Measurements from ENCODE around the gene ARL6IP1.

ARL6IP1 gene

GRCh38 chr16:18801145-18801972, at the start of gene ARL6IP1:
Gene ARL6IP1 (minus strand): TSS chr16:18801549. CDS start chr16:18801466, 83 bp downstream.
- peak; percentile 100 for DNase-seq (ENCODE audit: low spot score)

DNA sequence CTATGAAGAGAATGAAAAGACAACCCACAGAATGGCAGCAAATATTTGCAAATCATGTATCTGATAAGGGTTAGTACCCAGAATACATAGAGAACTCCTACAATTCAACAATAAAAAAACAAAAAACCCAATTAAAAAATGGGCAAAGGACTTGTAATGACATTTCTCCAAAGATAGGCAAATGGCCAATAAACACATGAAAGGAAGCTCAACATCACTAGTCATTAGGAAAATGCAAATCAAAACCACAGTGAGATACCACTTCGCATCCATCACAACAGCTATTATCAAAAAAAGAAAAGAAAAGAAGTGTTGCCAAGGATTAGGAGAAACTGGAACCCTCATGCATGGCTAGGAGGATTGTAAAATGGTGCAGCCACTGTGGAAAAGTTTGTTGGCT, 45.1 kb upstream of the ARL6IP1 start:
- DNase-seq (ENCODE audit: low spot score): no peak

- DNase-seq (ENCODE audit: low spot score): no peak
These were observed 41.2 kb upstream of the ARL6IP1 start for GRCh38 chr16:18842565-18842964.

GRCh38 chr16:18841833-18842525, 40.6 kb upstream of the ARL6IP1 start:
- no peak for DNase-seq (ENCODE audit: low spot score)

DNA sequence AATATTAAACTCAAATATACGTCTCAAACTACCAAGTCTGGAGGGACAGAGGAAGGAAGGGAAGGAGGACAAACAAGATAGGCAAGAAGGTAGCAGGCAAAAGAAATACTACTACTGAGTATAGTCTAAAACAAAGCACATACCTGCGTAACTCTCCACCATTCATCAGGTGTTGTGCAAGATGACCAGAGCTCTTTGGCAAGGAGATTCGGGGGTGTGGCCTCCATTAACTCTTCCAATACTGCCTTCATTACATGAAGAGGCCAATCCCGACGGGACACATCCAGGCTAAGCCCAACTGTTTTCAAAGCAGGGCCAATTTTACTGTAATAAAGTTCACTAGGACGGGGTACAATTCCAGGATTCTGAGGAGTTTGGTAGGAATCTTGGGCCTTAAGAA, 38.2 kb upstream of the ARL6IP1 start:
- no peak for DNase-seq (ENCODE audit: low spot score)

- DNase-seq (ENCODE audit: low spot score): no peak
These were observed 35.4 kb upstream of the ARL6IP1 start for GRCh38 chr16:18836702-18837101.

- no peak for DNase-seq (ENCODE audit: low spot score)
These were observed 33.5 kb upstream of the ARL6IP1 start for GRCh38 chr16:18834864-18835263.

GRCh38 chr16:18833707-18834505, 32.6 kb upstream of the ARL6IP1 start:
- DNase-seq (ENCODE audit: low spot score): no peak

- no peak for DNase-seq (ENCODE audit: low spot score)
These were observed 31.3 kb upstream of the ARL6IP1 start for GRCh38 chr16:18832613-18833012.

DNA sequence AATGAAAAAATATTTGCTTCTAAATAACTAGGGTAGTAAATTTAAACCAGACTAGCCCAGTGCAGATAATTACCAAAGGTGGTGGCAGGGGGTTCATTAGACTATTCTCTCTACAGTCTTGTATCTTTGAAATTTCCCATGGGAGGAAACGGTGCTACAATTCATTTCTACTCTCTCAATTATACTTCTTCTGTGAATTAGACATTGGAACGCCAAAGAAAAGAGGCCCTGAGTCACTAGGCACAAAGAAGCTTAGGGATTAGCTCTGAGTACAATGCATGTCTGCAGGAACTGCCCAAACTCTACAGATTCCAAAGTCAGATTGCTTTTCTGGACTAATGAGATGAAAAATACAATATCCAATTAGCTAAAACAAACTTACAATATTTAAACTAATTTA, 30.7 kb upstream of the ARL6IP1 start:
- DNase-seq (ENCODE audit: low spot score): no peak

GRCh38 chr16:18829251-18829650, 27.9 kb upstream of the ARL6IP1 start:
- no peak for DNase-seq (ENCODE audit: low spot score)

DNA sequence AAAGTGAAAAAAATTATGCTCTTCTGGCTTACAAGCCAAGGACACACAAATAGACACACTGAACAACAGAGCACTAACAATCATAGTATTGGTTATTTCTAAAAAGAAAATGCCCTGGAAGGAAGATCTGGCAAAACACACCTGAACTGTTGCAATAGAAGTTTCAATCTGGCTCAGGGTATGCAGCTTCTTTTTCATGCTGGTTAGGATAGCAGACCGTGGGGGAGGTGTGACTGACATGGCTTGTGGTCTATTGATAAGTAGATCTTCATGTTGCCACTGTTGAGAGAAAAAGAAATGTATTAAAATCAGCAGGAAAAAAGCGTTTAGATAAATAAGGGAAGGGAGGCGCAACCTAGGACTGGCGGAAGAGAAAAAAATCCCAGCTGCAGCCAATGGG, 26.5 kb upstream of the ARL6IP1 start:
- DNase-seq (ENCODE audit: low spot score): no peak

GRCh38 chr16:18816286-18816685, 14.9 kb upstream of the ARL6IP1 start:
- no peak for DNase-seq (ENCODE audit: low spot score)

GRCh38 chr16:18811925-18812324, 10.6 kb upstream of the ARL6IP1 start:
- no peak for DNase-seq (ENCODE audit: low spot score)

GRCh38 chr16:18809165-18809564, 7.8 kb upstream of the ARL6IP1 start:
- DNase-seq (ENCODE audit: low spot score): no peak

DNA sequence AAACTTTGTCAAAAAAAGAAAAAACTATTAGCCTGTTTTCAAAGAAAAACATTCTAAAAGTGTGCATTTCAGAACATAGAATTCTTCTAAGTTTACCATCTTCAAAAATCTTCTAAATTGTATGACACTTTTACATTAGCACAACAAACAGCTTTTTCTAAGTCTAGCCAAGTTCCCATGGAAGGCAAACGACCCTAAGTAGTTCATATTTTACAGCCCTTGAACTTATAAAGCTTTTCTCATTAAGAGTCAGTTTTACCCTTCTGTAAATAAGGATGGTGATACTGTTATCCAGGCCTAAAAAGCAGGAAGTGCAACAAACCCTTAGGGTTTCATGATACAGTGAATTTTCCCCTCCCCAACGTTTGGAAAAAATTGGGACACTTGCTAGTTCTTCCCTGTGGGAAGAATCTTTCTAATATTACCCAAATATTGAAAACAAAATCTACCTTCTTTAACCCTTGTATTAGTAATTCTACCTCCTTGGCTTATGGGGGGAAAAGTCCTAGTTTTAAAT, 4.0 kb upstream of the ARL6IP1 start:
- DNase-seq (ENCODE audit: low spot score): no peak

- DNase-seq (ENCODE audit: low spot score): no peak
These were observed 3.2 kb upstream of the ARL6IP1 start for GRCh38 chr16:18804540-18804939.

GRCh38 chr16:18803569-18804462, 2.5 kb upstream of the ARL6IP1 start:
- DNase-seq (ENCODE audit: low spot score): no peak

- no peak for DNase-seq (ENCODE audit: low spot score)
These were observed 1.5 kb upstream of the ARL6IP1 start for GRCh38 chr16:18802767-18803343.

DNA sequence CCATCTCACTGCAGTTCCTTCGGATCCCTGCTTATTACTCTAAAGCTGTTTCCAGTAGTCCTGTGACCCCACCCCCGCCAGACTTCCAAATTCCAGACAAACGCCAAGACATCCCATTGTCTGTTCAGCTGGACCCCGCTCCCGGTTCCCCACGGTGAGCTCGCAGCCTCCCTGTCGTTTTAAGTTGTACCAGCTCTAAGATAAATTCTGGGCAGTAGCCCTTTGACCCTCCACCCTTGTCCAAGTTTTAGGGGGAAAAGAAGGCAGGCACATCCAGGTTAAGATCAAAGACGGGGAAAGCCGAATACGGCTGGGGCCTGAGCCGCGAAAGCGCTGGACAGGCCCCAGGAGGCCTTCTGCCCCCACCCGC, 589 bp downstream of the ARL6IP1 start:
- peak; percentile 26 for DNase-seq (ENCODE audit: low spot score)

GRCh38 chr16:18800293-18800692, 1.1 kb downstream of the ARL6IP1 start:
- no peak for DNase-seq (ENCODE audit: low spot score)

Data from kidney tubule cell (primary cell).